Dedifferentiated amniotic fluid mesenchymal stem cell (primary cell): ENCODE measurements around the gene TAOK2.
"Not testable (repeated sequence)": the region's sequence is repeated elsewhere in the genome, so short reads cannot be mapped to it uniquely, and the experiment has no call there.

Experiments used
- DNase-seq: peaks from one replicate; pipeline ENCODE4 v3.0.0-alpha.2; 2016; ENCODE audit errors: extremely low spot score

Gene TAOK2

DNA sequence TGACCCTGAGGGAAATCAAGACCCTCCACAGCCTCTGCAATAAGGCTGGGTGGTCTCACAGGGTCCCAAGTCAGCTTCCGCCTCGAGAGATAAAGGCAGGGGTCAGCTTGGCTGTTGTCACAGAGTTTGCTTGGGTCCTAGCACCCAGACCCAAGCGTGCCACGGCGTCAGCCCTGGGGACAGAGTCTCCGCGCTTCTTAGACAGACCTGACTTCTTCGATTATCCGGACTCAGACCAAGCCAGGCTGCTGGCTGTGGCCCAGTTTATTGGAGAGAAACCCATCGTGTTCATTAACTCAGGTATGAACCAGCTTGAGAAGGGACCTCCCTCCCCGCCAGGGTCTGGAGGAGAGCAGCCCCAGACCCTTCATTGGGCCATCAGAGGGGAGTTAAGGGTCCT, 49.9 kb downstream of the TAOK2 start:
- no peak for DNase-seq

- DNase-seq: no peak
These were observed 50.8 kb downstream of the TAOK2 start for GRCh38 chr16:30024451-30024850.

DNA sequence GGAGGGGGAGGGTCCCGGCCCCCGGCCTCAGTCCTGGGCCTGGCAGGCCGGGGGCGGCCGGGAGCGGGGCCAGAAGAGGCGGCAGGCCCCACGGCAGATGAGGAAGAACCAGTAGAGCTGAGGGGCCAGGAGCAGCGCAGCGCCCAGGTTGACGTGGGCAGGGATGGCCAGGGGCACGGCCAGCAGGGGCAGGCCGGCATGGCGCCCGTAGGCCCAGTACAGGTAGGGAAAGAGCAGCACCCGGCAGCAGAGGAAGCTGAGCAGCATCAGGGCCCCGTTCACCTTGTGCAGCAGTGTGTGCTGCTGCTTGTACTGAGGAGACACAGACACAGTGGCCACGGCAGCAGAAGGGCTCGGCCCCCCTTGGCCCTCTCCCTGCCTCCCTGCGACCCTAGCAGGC, 51.5 kb downstream of the TAOK2 start:
- no peak for DNase-seq

DNA sequence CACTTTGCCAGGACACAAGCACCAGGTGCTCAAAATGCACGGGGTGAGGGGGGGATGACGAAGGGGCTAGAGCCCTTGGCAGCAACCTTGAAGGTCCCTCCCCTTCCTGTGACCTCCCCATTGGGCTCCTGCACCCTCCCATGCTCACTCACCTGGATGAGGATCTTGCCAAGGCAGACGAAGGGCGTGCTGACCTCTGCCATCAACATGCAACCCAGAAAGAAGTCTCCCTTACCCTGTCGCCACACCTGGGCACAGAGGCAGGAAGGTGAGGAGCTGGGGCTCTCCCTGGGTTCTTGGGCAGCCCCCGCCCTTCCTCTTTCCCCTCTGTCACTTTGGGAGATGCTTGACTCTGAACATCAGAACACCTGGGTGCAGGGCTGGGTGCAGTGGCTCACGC, 51.9 kb downstream of the TAOK2 start:
- DNase-seq: no peak

GRCh38 chr16:30026449-30026848, 52.8 kb downstream of the TAOK2 start:
- no peak for DNase-seq

GRCh38 chr16:30027588-30028437, 54.1 kb downstream of the TAOK2 start:
- DNase-seq: no peak

GRCh38 chr16:30028438-30029076, 54.9 kb downstream of the TAOK2 start:
- no peak for DNase-seq

GRCh38 chr16:30030011-30030685, 56.5 kb downstream of the TAOK2 start:
- DNase-seq: no peak

- no peak for DNase-seq
These were observed 57.3 kb downstream of the TAOK2 start, which contains the start of gene TLCD3B for GRCh38 chr16:30030841-30031413. TSS of gene TLCD3B (minus strand) at chr16:30031271. CDS start at chr16:30030527, 744 bp downstream.

DNA sequence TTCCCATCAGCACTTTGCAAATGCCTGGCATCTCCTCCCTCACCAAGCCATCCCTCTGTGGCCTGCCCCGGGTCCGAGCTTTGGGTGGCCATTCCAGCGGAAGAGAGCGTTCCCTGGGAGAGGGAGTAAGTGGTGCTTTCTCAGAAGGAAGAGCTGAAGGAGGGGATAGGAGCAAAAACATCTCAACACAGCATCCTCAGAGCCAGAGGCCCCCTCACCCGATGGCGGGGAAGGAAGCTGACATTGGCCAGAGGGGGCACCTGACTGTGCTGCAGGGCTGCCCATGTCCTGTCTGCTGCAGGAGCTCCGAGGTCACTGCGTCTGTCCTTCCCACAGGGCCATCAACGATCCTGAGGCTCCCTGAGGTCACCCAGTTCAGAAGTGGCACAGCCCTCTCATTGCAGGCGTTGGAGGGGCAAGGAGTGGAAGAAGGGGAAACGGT, 57.8 kb downstream of the TAOK2 start:
- no peak for DNase-seq

DNA sequence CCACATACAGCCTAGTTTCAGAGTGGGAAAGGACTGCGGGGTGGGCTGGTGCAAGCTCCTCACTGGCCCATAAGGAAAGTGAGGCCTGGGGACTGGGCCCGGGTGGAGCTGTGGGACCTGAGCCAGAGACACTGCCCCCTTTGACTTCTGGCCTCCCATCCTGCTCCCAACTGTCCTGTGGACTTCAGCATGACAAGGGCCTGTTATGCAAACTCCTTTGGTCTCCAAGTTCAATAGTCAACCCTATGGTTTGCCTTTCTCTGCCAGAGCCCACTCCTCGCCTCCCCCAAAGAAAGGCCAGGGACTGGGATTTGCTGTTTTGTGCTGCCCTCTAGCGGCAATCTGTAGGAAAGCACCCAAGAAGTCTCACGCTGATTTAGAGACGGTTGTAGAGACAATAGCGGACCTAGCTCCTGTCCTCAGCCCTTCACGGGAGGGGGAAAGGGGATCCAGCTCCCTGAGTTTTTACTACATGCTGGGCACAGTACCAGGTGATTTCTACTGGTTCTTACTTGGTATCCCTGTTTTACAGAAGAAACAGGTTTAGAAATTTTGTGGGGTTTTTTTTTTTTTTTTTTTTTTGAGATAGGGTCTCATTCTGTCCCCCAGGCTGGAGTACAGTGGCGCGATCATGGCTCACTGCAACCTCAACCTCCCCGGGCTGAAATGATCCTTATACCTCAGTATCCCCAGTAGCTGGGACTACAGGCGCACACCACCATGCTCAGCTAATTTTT, 58.6 kb downstream of the TAOK2 start:
- DNase-seq: peak; percentile 59

- no peak for DNase-seq
These were observed 59.6 kb downstream of the TAOK2 start for GRCh38 chr16:30033270-30033669.

GRCh38 chr16:30040221-30040620, 66.6 kb downstream of the TAOK2 start:
- DNase-seq: no peak

- not testable (repeated sequence) for DNase-seq
These were observed 67.0 kb downstream of the TAOK2 start for GRCh38 chr16:30040690-30041089.

- peak; percentile 31 for DNase-seq
These were observed 68.2 kb downstream of the TAOK2 start for GRCh38 chr16:30041841-30042240.
